HEK293 (cell line): Measurements from ENCODE around the gene RAB44.
A peak's percentile ranks its signal among the peaks of the same experiment; 100 is the strongest.

Experiments used
- CTCF ChIA-PET: fragments of 350-600 bp; formaldehyde crosslinking; extraction: SDS; loops from one replicate; lab custom pipeline; 2021; ENCODE audit warnings: antibody characterized with exemption; lab: Yijun Ruan, JAX
- POLR2A ChIA-PET: fragments of 300-600 bp; formaldehyde crosslinking; extraction: SDS; loops from one replicate; lab custom pipeline; 2020; ENCODE audit warnings: antibody characterized with exemption, inconsistent platforms; lab: Yijun Ruan, JAX
- H3K27ac ChIP-seq: fragments of 200-500 bp; sonication (Bioruptor generic); 2 replicates; pipeline ENCODE4 v1.5.1; 2014; ENCODE audit warnings: low read depth, low read length, control low read depth, inconsistent platforms; ENCODE audit errors: extremely low read depth
- H3K36me3 ChIP-seq, 2 experiments: fragments of 200-500 bp in 1 of 2; sonication (Bioruptor generic) in 1 of 2; 1 replicate in 1 of 2; 2 replicates in 1 of 2; pipeline ENCODE4 v1.5.1; 2014 to 2017; ENCODE audit warnings: inconsistent platforms in 2 of 2, low read length in 2 of 2; ENCODE audit not compliant: control insufficient read depth in 2 of 2, insufficient read depth in 1 of 2
- H3K4me1 ChIP-seq: fragments of 200-500 bp; sonication (Bioruptor generic); 2 replicates; pipeline ENCODE4 v1.5.1; 2014; ENCODE audit warnings: mild to moderate bottlenecking, low read length, inconsistent platforms; ENCODE audit not compliant: control insufficient read depth, insufficient read depth
- H3K4me3 ChIP-seq: 2 replicates; pipeline ENCODE4 v1.5.1; 2011; ENCODE audit warnings: low read depth, mild to moderate bottlenecking, control low read depth, low read length, moderate library complexity
- H3K9me3 ChIP-seq: fragments of 200-500 bp; sonication (Bioruptor generic); 2 replicates; pipeline ENCODE4 v1.5.1; 2014; ENCODE audit warnings: low read depth, low read length, inconsistent platforms; ENCODE audit not compliant: control insufficient read depth, insufficient read depth
- KLF1 ChIP-seq: fragments of 450-650 bp; formaldehyde crosslinking; IDR thresholded peaks from 2 replicates; pipeline ENCODE4 v1.5.1; 2016; ENCODE audit warnings: missing biosample characterization, missing genetic modification characterization
- KLF8 ChIP-seq: fragments of 450-650 bp; formaldehyde crosslinking; IDR thresholded peaks from 2 replicates; pipeline ENCODE4 v1.5.1; 2016; ENCODE audit warnings: missing biosample characterization, missing genetic modification characterization
- SCRT2 ChIP-seq: fragments of 450-650 bp; formaldehyde crosslinking; IDR thresholded peaks from 2 replicates; pipeline ENCODE4 v1.5.1; 2016; ENCODE audit warnings: missing biosample characterization, missing genetic modification characterization
- WT1 ChIP-seq: fragments of 450-650 bp; formaldehyde crosslinking; IDR thresholded peaks from 2 replicates; pipeline ENCODE4 v1.5.1; 2016; ENCODE audit warnings: missing biosample characterization, missing genetic modification characterization
- ZBTB20 ChIP-seq: fragments of 450-650 bp; formaldehyde crosslinking; IDR thresholded peaks from 2 replicates; pipeline ENCODE4 v1.5.1; 2016; ENCODE audit warnings: missing biosample characterization, missing genetic modification characterization
- ZNF19 ChIP-seq: fragments of 450-650 bp; formaldehyde crosslinking; IDR thresholded peaks from 2 replicates; pipeline ENCODE4; 2016; ENCODE audit warnings: missing biosample characterization, missing genetic modification characterization, low read depth
- ZNF350 ChIP-seq: fragments of 450-650 bp; formaldehyde crosslinking; IDR thresholded peaks from 2 replicates; pipeline ENCODE4 v1.5.0; 2017; ENCODE audit warnings: missing biosample characterization, mild to moderate bottlenecking, missing genetic modification characterization
- ZNF510 ChIP-seq: fragments of 450-650 bp; formaldehyde crosslinking; IDR thresholded peaks from 2 replicates; pipeline ENCODE4 v1.5.1; 2018; ENCODE audit warnings: mild to moderate bottlenecking, missing genetic modification characterization, missing biosample characterization; ENCODE audit not compliant: insufficient replicate concordance
- ZNF600 ChIP-seq: fragments of 450-650 bp; formaldehyde crosslinking; IDR thresholded peaks from 2 replicates; pipeline ENCODE4 v1.5.1; 2016; ENCODE audit warnings: missing biosample characterization, missing genetic modification characterization
- ZNF626 ChIP-seq: fragments of 450-650 bp; sonication (Bioruptor Pico); formaldehyde crosslinking; IDR thresholded peaks from 2 replicates; pipeline ENCODE4 v1.5.1; 2018; ENCODE audit warnings: missing biosample characterization, missing genetic modification characterization, inconsistent platforms
- ZNF664 ChIP-seq: fragments of 450-650 bp; formaldehyde crosslinking; IDR thresholded peaks from 2 replicates; pipeline ENCODE4 v1.5.1; 2016; ENCODE audit warnings: missing biosample characterization, missing genetic modification characterization
- ZNF677 ChIP-seq: fragments of 450-650 bp; IDR thresholded peaks from 2 replicates; pipeline ENCODE4 v1.5.0; 2018; ENCODE audit warnings: missing biosample characterization, mild to moderate bottlenecking, missing genetic modification characterization, moderate library complexity
- ZNF747 ChIP-seq: fragments of 450-650 bp; formaldehyde crosslinking; IDR thresholded peaks from 2 replicates; pipeline ENCODE4 v1.5.1; 2016; ENCODE audit warnings: missing biosample characterization, missing genetic modification characterization
- ZNF843 ChIP-seq: fragments of 450-650 bp; formaldehyde crosslinking; IDR thresholded peaks from 2 replicates; pipeline ENCODE4 v1.5.1; 2016; ENCODE audit warnings: missing biosample characterization, missing genetic modification characterization
- TF ChIP-seq, protein P1 (sequence below): fragments of 450-650 bp; formaldehyde crosslinking; IDR thresholded peaks from 2 replicates; pipeline ENCODE4 v1.5.1; 2017; ENCODE audit warnings: missing biosample characterization, mild to moderate bottlenecking, missing genetic modification characterization, moderate library complexity

RAB44 gene

GRCh38 chr6:36662827-36663256 is 34.8 kb upstream of the RAB44 start:
- TF ChIP-seq KLF1 (tag by site-specific recombination) (peak; percentile 85), ZNF510 (tag by site-specific recombination) (no peak), SCRT2 (tag by site-specific recombination) (peak; percentile 68)
- POLR2A ChIA-PET, result interaction anchor here (0.6 to 8.8 kb wide), 3 partner anchors 15 to 61 kb away, joined by 3 to 143 read pairs (median 4); partner anchors contain the start of genes CDKN1A and RAB44
- no peaks in the 10 kb centered on the region for H3K9me3 ChIP-seq
- H3K36me3 ChIP-seq, result no peaks in the 10 kb centered on the region
- no peak overlapping the region for H3K4me3 ChIP-seq
- CTCF ChIA-PET, result interaction anchor here (0.8 to 1.6 kb wide), 4 partner anchors 12 to 548 kb away, joined by 4 to 7 read pairs (median 4); no protein-coding TSS in a partner anchor
- H3K4me1 ChIP-seq, result peaks cover 15% of the 10 kb centered on the region
- H3K27ac ChIP-seq, result no peak overlapping the region

DNA sequence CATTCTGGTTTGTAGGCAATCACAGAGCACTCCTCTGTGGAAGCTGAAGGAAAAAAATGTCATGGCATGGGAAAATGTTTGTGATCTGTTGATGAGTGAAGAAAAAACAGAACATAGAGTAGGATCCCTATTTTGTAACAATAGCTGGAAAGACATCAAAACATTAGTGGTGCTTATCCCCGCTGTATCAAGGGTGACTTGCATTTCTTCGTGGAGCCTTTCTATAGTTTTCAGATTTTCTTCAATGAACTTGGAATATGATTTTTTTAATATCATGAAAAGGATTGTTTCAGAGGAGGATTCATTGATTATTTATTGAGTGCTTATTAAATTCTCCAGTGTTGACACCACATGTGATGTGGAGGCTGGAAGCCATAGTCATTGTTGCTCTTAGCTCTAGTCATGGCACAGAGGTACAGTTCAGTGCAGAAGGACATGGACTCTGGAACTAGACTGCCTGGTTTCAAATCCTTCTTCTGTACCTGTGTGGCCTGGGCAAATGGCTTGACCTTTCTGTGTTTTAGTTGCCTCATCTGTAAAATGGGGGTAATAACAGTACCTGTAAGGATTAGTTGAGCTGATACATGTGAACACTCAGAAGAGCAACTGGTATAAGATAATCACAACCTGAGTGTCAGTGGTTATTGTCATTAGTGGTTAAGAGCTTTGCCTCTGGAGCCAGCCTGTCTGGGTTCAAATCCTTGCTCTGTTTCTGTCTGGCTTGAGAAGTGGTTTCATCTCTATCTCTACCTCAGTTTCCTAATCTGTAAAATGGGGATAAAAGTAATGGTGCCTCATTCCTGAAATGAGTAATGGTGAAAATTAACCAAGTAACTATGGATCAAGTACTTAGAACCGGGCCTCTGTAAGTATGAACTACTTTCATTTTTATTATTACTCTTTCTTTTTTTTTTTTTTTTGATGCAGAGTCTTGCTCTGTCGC is 33.9 kb upstream of the RAB44 start:
- Histone ChIP-seq H3K9me3 (no peaks in the 10 kb centered on the region), H3K27ac (no peak overlapping the region), H3K36me3 (no peaks in the 10 kb centered on the region), H3K4me3 (no peak overlapping the region), H3K4me1 (peaks cover 15% of the 10 kb centered on the region)
- ChIA-PET POLR2A (interaction anchor here (1.1 to 8.8 kb wide), 2 partner anchors 15 to 62 kb away, joined by 4 to 143 read pairs; partner anchors contain the start of gene CDKN1A), CTCF (interaction anchor here (0.7 to 0.8 kb wide), 2 partner anchors 15 to 61 kb away, joined by 3 to 4 read pairs; partner anchors contain the start of gene CDKN1A)
- TF ChIP-seq KLF8 (tag by site-specific recombination) (no peak), ZNF664 (peak; percentile 86)

DNA sequence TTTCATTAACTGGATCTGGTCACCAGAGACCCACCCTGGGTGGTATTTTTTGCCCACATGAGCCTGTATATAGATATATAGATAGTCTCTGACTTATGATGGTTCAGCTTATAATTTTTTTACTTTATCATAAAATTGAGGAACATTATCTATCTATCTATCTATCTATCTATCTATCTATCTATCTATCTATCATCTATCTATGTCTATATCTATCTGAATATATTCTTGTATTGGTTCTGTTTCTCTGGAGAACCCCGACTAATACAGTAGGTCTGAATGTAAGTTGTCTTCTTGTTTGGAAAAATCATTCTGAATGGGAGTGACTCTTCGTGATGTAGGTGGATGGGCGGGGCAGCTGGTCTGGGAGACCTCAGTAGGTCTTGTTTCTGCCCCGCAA is 32.4 kb upstream of the RAB44 start:
- Histone ChIP-seq H3K4me1 (peaks cover 15% of the 10 kb centered on the region), H3K27ac (no peak overlapping the region)
- POLR2A ChIA-PET, result interaction anchor here (8.8 kb wide), 1 partner anchor 13 kb away, joined by 143 read pairs; the partner anchor contains the start of gene CDKN1A

DNA sequence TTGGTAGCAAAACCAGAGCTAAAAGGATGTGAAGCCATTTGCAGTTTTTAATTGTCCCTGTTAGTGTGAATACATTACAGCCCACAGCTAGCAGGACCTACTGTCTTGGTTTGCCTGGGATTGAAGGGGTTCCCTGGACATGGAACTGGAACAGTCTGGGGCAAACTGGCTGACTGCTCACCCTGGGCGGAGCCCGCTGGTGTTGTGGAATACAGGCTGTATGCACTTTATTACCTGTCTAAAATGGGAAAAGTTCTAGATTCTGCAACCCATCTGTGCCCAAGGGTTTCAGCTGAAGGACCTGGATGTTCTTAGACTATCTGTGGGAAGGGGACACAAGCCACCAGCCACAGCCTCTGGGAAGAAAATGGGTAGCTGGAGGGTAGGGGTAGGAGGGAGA is 31.3 kb upstream of the RAB44 start:
- no peaks in the 10 kb centered on the region for H3K36me3 ChIP-seq
- ChIA-PET POLR2A (interaction anchor here (0.7 to 8.8 kb wide), 4 partner anchors 12 to 71 kb away, joined by 3 to 143 read pairs (median 4); partner anchors contain the start of gene CDKN1A), CTCF (interaction anchor here (0.6 to 2.6 kb wide), 11 partner anchors 10 to 93 kb away, joined by 3 to 13 read pairs (median 6); partner anchors contain the start of gene CDKN1A)
- no peak overlapping the region for H3K4me3 ChIP-seq
- no peaks in the 10 kb centered on the region for H3K9me3 ChIP-seq
- H3K4me1 ChIP-seq, result peaks cover 15% of the 10 kb centered on the region
- TF ChIP-seq ZNF843 (tag by site-specific recombination) (no peak), ZNF626 (tag by site-specific recombination) (no peak), WT1 (no peak), ZNF19 (tag by site-specific recombination) (no peak), ZNF747 (no peak), ZNF600 (tag by site-specific recombination) (peak; percentile 44), ZNF677 (tag by site-specific recombination) (no peak), ZNF350 (tag by site-specific recombination) (no peak), ZBTB20 (peak; percentile 24; the same call in 1 of the 2 replicates)
- H3K27ac ChIP-seq, result peak overlapping the region; percentile 80

More for the DNA sequence above, 32.4 kb upstream of the RAB44 start:
- Histone ChIP-seq H3K36me3 (no peaks in the 10 kb centered on the region), H3K9me3 (no peaks in the 10 kb centered on the region), H3K4me3 (no peak overlapping the region)
- 0 out of 2 replicates have a peak, but pooled peaks have one; percentile 8 for TF ChIP-seq ZBTB20
- TF ChIP-seq, protein P1, sequence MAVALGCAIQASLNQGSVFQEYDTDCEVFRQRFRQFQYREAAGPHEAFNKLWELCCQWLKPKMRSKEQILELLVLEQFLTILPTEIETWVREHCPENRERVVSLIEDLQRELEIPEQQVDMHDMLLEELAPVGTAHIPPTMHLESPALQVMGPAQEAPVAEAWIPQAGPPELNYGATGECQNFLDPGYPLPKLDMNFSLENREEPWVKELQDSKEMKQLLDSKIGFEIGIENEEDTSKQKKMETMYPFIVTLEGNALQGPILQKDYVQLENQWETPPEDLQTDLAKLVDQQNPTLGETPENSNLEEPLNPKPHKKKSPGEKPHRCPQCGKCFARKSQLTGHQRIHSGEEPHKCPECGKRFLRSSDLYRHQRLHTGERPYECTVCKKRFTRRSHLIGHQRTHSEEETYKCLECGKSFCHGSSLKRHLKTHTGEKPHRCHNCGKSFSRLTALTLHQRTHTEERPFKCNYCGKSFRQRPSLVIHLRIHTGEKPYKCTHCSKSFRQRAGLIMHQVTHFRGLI (tag by site-specific recombination), result no peak
- CTCF ChIA-PET, result interaction anchor here (0.5 to 2.6 kb wide), 5 partner anchors 14 to 169 kb away, joined by 3 to 9 read pairs (median 4); partner anchors contain the start of gene CDKN1A
